Liver (tissue), 9 donors: ENCODE data around the gene ZW10. TPM values are rescaled to one million over a fixed set of nuclear protein-coding genes. Genes with fewer than 3 reads are reported as not detected.

Experiments used
- DNase-seq: peaks from one replicate; pipeline ENCODE4 v3.0.0-alpha.2; 2017; ENCODE audit warnings: low spot score
- H3K27ac ChIP-seq, 2 donors: one replicate each; pipeline ENCODE4 v1.7.0; 2013; ENCODE audit warnings: inconsistent platforms in 2 of 2, low read length in 2 of 2, control low read depth in 1 of 2, low read depth in 1 of 2, mild to moderate bottlenecking in 1 of 2
- H3K27me3 ChIP-seq, 4 donors: one replicate each; pipeline versions ENCODE4 v1.6.1 to v1.7.0; 2013; ENCODE audit warnings: low read length in 3 of 4, inconsistent platforms in 1 of 4, mild to moderate bottlenecking in 1 of 4, moderate library complexity in 1 of 4; ENCODE audit not compliant: control insufficient read depth in 4 of 4, insufficient read depth in 4 of 4
- H3K36me3 ChIP-seq, 4 donors: one replicate each; pipeline versions ENCODE4 v1.6.1 to v1.7.0; 2013; ENCODE audit warnings: low read length in 3 of 4, mild to moderate bottlenecking in 3 of 4, low read depth in 1 of 4, moderate library complexity in 1 of 4; ENCODE audit not compliant: control insufficient read depth in 4 of 4, insufficient read depth in 3 of 4
- H3K4me1 ChIP-seq, 4 donors: one replicate each; pipeline versions ENCODE4 v1.6.1 to v1.7.0; 2013; ENCODE audit warnings: low read length in 3 of 4, mild to moderate bottlenecking in 3 of 4, moderate library complexity in 1 of 4; ENCODE audit not compliant: control insufficient read depth in 4 of 4, insufficient read depth in 4 of 4
- H3K4me3 ChIP-seq, 3 donors: one replicate each; pipeline versions ENCODE4 v1.6.1 to v1.7.0; 2013; ENCODE audit warnings: low read length in 3 of 3, control low read depth in 1 of 3, low read depth in 1 of 3, mild to moderate bottlenecking in 1 of 3
- H3K9ac ChIP-seq, 2 donors: one replicate each; pipeline ENCODE4 v1.7.0; 2013; ENCODE audit warnings: low read length in 2 of 2, mild to moderate bottlenecking in 2 of 2, moderate library complexity in 2 of 2, control low read depth in 1 of 2, low read depth in 1 of 2
- H3K9me3 ChIP-seq, 4 donors: one replicate each; pipeline versions ENCODE4 v1.6.1 to v1.7.0; 2013; ENCODE audit warnings: low read length in 3 of 4; ENCODE audit not compliant: control insufficient read depth in 4 of 4
- ATF3 ChIP-seq: IDR thresholded peaks from 2 replicates; pipeline ENCODE4 v1.6.1; 2016; ENCODE audit warnings: antibody characterized with exemption
- CTCF ChIP-seq: fragments of 150-350 bp; IDR thresholded peaks from 2 replicates; pipeline ENCODE4 v1.5.1; 2017; ENCODE audit warnings: improper control_type of control experiment, low read depth, low read length; ENCODE audit not compliant: missing input control
- EGR1 ChIP-seq, 2 donors: IDR thresholded peaks; 2 replicates each; pipeline ENCODE4 v1.6.1; 2016 to 2018; ENCODE audit warnings: antibody characterized with exemption in 2 of 2, low read depth in 2 of 2
- FOXA1 ChIP-seq: IDR thresholded peaks from 2 replicates; pipeline ENCODE4 v1.6.1; 2016; ENCODE audit warnings: antibody characterized with exemption
- FOXA2 ChIP-seq: IDR thresholded peaks from 2 replicates; pipeline ENCODE4 v1.6.1; 2016; ENCODE audit warnings: antibody characterized with exemption
- GABPA ChIP-seq, 2 donors: IDR thresholded peaks in 1 of 2; conservative IDR thresholded peaks in 1 of 2; 2 replicates each; pipeline ENCODE4 v1.6.1; 2016; ENCODE audit warnings: antibody characterized with exemption in 2 of 2, mild to moderate bottlenecking in 1 of 2, moderate library complexity in 1 of 2
- HNF4A ChIP-seq, 2 donors: conservative IDR thresholded peaks; 2 replicates each; pipeline ENCODE4 v1.6.1; 2016; ENCODE audit warnings: antibody characterized with exemption in 2 of 2, mild to moderate bottlenecking in 2 of 2
- HNF4G ChIP-seq: IDR thresholded peaks from 2 replicates; pipeline ENCODE4 v1.6.1; 2016; ENCODE audit warnings: antibody characterized with exemption
- JUND ChIP-seq, 2 donors: IDR thresholded peaks; 2 replicates each; pipeline ENCODE4 v1.6.1; 2016; ENCODE audit warnings: antibody characterized with exemption in 2 of 2
- MAX ChIP-seq: IDR thresholded peaks from 2 replicates; pipeline ENCODE4 v1.6.1; 2016; ENCODE audit warnings: antibody characterized with exemption
- NR2F2 ChIP-seq: IDR thresholded peaks from 2 replicates; pipeline ENCODE4 v1.6.1; 2016; ENCODE audit warnings: antibody characterized with exemption
- RAD21 ChIP-seq, 2 donors: IDR thresholded peaks; 2 replicates each; pipeline ENCODE4 v1.6.1; 2016; ENCODE audit warnings: antibody characterized with exemption in 2 of 2, mild to moderate bottlenecking in 2 of 2
- REST ChIP-seq: IDR thresholded peaks from 2 replicates; pipeline ENCODE4 v1.6.1; 2016; ENCODE audit warnings: antibody characterized with exemption, mild to moderate bottlenecking
- RXRA ChIP-seq, 2 donors: IDR thresholded peaks; 2 replicates each; pipeline ENCODE4 v1.6.1; 2017 to 2018; ENCODE audit warnings: antibody characterized with exemption in 2 of 2, mild to moderate bottlenecking in 1 of 2
- SP1 ChIP-seq: IDR thresholded peaks from 2 replicates; pipeline ENCODE4 v1.6.1; 2018; ENCODE audit warnings: antibody characterized with exemption, mild to moderate bottlenecking
- TAF1 ChIP-seq: conservative IDR thresholded peaks from 2 replicates; pipeline ENCODE4 v1.6.1; 2016; ENCODE audit warnings: antibody characterized with exemption, mild to moderate bottlenecking
- YY1 ChIP-seq: IDR thresholded peaks from 2 replicates; pipeline ENCODE4 v1.6.1; 2016; ENCODE audit warnings: antibody characterized with exemption, mild to moderate bottlenecking
- ZBTB33 ChIP-seq: IDR thresholded peaks from 2 replicates; pipeline ENCODE4 v1.6.1; 2016; ENCODE audit warnings: antibody characterized with exemption
- WGBS: extraction: QIAGEN DNeasy Blood & Tissue Kit; methylation state at CpG from one replicate; pipeline ENCODE4 v1.1.7; 2013; 5-methylcytosine and 5-hydroxymethylcytosine counted together
- polyA plus RNA-seq, 2 donors: library from polyadenylated mRNA; stranded (reverse) in 1 of 2; unstranded in 1 of 2; fragments of 200-250 nt in 1 of 2; fragments of >200 nt in 1 of 2; fragmentation: Nextera tagmentation in 1 of 2; extraction: Ambion mirVana in 1 of 2; gene quantifications; one replicate each; pipeline versions ENCODE4 v1.2.1 to v1.2.3, GENCODE V29; 2013 to 2015
- total RNA-seq, 2 donors: library from RNA; depleted of rRNA; stranded (reverse); fragments of >200 nt; gene quantifications; one replicate each; pipeline ENCODE4 v1.2.3, GENCODE V29; 2014
- donor health status: healthy.
- donor health status: healthy.
- donor health status: healthy.
- donor health status: healthy.
- donor health status: healthy.

The ZW10 gene
- total and polyA plus RNA-seq, 4 donors, result 3.7 to 16.8 (median 9.3) TPM

GRCh38 chr11:113694390-113694789, 79.1 kb downstream of the ZW10 start:
- Histone ChIP-seq H3K27me3 (no peaks in the 10 kb centered on the region), H3K4me1 (peaks cover 3 to 10% (median 8%) of the 10 kb centered on the region in 4 donors), H3K9me3 (no peaks in the 10 kb centered on the region), H3K36me3 (peaks cover 0 to 4% (median 0%) of the 10 kb centered on the region in 4 donors), H3K27ac (no peak overlapping the region), H3K9ac (no peak overlapping the region), H3K4me3 (no peak overlapping the region)
- no peak for DNase-seq
- WGBS, result 97% methylated on average over 12 of the region's 12 CpGs
- TF ChIP-seq EGR1 (IDR thresholded peaks at IDR 0.05; ENCODE audit: low read depth in 2 of 2), result no peak

GRCh38 chr11:113693030-113693429, 80.5 kb downstream of the ZW10 start:
- H3K9me3 ChIP-seq, result no peaks in the 10 kb centered on the region
- no peak for TF ChIP-seq ATF3
- no peak for TF ChIP-seq JUND (IDR thresholded peaks at IDR 0.05)
- TF ChIP-seq FOXA2, result no peak
- TF ChIP-seq TAF1, result no peak
- no peak for TF ChIP-seq MAX
- no peak for TF ChIP-seq SP1
- TF ChIP-seq RAD21 (IDR thresholded peaks at IDR 0.05), result no peak
- TF ChIP-seq HNF4G, result no peak
- TF ChIP-seq CTCF, result no peak
- TF ChIP-seq GABPA (IDR thresholded peaks at IDR 0.05 in 1 of 2, conservative IDR thresholded peaks at IDR 0.05 in 1 of 2), result no peak
- no peak for TF ChIP-seq EGR1 (IDR thresholded peaks at IDR 0.05; ENCODE audit: low read depth in 2 of 2)
- TF ChIP-seq NR2F2, result no peak
- no peak for TF ChIP-seq REST
- no peak for TF ChIP-seq HNF4A (conservative IDR thresholded peaks at IDR 0.05)
- TF ChIP-seq RXRA (IDR thresholded peaks at IDR 0.05), result no peak
- TF ChIP-seq YY1, result no peak
- no peak for TF ChIP-seq ZBTB33
- TF ChIP-seq FOXA1, result no peak
- WGBS, result 96% methylated on average over 13 of the region's 13 CpGs
- H3K36me3 ChIP-seq, result peaks cover 0 to 5% (median 0%) of the 10 kb centered on the region in 4 donors
- no peaks in the 10 kb centered on the region for H3K4me1 ChIP-seq
- no peak overlapping the region for H3K9ac ChIP-seq
- DNase-seq, result no peak
- no peak overlapping the region for H3K27ac ChIP-seq
- H3K4me3 ChIP-seq, result no peak overlapping the region
- no peaks in the 10 kb centered on the region for H3K27me3 ChIP-seq
